NCI-H510A (cell line): ENCODE data around the gene RAB2B.
"Not testable (repeated sequence)": the region's sequence is repeated elsewhere in the genome, so short reads cannot be mapped to it uniquely, and the experiment has no call there.

Experiments
- DNase-seq: peaks from one replicate; lab custom pipeline; 2025; lab: John Stamatoyannopoulos, UW

Gene RAB2B

DNA sequence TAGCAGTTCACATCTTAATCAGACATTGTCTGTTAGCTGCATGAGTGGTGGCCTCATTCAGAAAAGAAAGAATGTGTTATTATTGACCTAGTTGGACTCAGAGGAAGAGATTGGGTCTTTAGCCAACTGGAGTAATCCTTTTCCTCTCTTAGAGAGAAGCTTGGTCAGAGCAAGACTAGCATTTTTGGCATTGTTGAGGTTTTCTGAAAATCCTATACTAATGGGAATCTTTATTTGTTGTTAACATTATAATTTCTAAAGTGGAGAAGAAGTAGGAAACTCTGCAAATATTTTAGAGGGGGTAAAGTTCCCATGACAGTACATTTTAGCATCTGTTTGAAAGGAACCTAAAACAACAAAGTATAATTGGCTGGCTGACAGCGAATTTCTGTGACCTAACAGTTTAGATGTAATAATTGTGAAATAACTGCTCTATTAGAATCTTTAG lies 9.9 kb upstream of the RAB2B start:
- DNase-seq, result no peak

DNA sequence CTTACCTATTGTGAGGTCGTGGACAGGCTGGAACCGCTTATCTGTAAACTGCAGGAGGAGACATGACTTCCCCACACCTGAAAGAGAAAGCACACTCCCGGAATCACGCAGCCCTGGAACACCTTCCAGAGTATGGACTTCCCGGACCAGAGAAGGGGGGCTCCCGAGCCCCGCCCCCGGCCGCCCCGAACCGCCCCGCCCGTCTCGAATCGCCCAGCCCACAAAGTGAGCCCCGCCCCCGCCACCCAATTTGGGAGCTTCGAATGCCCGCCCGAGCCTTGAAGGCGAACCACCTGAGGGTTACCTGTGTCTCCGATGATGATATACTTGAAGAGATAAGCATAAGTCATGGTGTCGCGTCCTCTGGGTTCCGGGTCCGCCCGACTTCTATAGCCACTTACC lies 235 bp downstream of the RAB2B start:
- DNase-seq, result no peak

DNA sequence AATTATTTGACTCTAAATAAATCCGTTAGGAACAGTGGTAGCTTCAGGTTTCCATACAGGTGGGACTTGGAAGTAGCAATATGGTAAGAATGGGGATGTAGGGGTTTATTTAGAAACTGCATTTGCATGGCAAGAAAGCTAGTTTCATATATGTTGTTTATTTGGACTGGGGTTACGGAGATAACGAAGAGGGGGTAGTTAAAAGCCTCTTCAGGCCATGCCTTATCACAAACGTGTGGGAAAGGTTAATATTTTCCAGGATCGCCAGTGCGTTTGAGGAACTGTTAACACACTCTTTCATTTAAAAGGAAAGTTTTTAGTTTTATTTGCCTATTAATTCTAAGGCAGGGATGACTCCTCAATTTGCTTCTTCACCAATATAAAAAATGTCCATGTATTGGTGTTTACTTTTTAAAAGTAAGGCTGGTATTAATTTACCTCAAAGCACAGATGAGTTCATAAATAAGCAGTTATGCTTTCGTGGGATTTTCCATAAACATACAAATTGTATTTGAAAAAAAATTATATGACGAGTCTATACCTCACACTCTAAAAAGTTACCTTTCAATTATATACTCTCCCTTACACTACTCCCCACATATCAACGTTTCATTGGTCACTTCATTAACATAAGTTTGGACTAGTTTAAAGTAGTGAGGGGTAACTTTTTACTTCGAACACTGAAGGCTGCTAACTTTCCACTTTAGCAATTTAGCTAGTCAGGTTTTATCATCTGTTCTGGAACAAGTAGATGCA lies 814 bp downstream of the RAB2B start:
- DNase-seq, result peak; percentile 7

DNA sequence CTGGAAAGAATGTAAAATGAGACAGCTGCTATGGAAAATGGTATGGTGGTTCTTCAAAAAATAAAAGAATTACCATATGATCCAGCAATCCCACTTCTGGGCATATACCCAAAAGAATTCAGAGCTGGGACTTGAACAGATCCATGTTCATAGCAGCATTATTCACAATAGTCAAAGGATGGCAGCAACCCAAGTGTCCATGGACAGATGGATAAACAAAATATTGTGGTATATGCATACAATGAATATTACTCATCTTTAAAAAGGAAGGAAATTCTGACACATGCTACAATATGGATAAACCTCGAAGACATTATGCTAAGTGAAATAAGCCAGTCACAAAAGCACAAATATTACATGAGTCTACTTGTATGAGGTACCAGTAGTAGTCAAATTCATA lies 9.1 kb downstream of the RAB2B start:
- DNase-seq, result no peak

DNA sequence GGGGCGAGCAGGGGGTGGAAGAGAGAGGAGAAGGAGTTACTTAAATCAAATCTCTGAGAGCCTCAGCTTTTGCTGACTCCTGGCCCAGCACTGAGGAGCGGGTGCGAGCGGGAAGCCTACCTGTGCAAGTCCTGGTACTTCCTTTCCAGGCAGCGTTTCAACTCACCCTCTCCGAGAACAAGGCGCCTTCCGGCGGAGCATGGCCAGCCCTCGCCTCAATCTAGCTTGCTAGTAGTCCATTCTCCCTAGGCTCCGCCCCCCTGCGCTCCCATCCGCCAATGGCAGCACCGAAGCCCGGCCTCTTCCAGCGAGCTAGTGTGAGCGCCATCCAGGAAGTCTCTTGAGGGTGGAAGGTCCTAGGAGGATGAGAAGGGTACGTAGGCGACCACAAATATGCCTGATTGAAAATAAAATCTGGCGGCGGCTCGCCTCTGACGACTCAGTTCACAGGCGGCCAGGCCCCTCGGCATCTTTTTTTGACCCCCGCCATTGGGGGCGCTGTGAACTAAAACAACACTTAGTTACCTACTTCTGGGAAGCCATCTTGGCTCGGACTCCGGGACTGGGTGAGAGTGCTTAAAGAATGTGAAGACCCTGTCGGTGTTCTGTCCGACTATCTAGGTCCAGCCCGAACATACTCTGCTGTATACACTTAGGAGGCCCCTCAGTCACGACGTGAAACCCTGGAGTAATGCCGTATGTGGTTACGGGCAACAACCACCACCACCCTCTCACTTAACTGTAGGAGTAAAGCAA lies 20.7 kb downstream of the RAB2B start, which contains the start of gene CHD8:
Gene CHD8 (minus strand): TSS at position 212 of the 756 bp plus-strand sequence. CDS start 24,480 bp downstream, outside the sequence.
- DNase-seq, result peak; percentile 99

DNA sequence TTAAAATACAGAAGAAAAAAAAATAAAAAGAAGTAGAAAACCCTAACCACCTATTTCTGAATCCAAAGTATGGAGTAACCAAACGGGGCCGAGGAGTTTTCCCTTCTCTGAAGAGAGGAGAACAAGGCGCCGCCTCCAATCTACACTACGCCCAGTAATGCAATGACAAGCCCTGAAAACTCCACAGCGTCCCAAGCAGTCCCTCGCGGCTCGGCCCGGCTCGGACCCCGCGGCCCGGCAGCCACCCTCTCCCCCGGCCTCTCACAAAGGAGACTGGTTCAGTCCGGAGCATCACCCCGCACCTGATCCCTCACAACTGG lies 21.2 kb downstream of the RAB2B start:
- peak; percentile 21 for DNase-seq

DNA sequence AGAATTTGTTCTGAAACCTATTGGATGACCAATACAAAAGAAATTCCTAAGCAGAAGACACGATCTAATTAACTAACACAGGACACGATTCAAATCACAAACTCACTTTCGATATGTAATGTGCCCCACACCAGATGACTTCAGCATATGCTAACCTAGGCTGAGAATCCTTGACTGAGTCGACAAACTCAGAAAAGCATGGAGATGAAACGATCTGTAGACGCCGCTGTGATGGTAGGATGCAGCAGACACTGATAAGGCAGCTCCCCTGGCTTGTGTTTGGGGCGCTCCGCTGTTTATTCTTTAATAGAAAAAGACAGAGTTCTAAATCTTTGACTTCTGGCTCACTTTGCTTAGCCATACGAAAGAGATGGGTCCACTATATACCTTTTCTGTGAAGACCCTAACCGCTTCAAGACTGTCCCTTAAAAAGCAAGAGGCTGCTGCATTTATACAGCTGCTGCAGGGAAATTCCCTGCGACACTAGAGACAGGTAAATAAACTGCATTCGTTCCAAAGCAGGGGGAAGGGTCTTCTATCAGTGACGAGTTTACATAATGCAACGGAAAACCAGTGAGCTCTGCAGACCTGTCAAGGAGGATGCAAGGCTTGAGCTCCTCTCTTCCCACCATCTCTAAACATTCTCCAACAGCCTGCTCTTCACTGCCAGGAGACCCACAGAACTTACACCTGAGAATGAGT lies 21.8 kb downstream of the RAB2B start:
- peak; percentile 14 for DNase-seq

DNA sequence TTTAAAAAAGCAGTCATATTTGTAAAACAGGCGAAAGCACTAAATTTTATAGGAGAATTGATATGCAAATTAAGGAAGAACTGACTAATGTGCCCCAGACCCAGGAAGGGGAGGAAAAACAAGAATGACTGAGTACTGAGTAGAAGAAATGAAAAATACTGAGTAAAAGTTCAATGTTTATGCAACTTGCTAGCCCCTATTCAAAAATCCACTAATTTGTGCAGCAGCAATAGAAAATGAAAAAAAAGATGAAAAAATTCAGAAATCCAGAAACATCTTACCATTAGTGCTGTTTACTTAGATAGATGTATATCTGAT lies 26.9 kb downstream of the RAB2B start:
- no peak for DNase-seq

DNA sequence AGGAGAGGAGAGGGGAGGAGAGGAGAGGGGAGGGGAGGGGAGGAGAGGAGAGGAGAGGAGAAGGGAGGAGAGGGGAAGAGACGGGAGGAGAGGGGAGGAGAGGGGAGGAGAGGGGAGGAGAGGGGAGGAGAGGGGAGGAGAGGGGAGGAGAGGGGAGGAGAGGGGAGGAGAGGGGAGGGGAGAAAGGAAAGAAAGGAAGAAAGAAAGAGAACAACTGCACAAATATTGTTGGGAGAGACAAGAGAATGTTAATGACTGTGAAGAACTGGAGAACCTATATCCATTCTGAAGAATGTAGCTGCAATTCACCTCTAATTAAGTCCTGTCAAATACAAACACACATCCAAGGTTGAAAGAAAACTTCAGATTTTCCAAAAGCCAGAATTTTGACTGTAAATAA lies 34.1 kb downstream of the RAB2B start:
- not testable (repeated sequence) for DNase-seq

DNA sequence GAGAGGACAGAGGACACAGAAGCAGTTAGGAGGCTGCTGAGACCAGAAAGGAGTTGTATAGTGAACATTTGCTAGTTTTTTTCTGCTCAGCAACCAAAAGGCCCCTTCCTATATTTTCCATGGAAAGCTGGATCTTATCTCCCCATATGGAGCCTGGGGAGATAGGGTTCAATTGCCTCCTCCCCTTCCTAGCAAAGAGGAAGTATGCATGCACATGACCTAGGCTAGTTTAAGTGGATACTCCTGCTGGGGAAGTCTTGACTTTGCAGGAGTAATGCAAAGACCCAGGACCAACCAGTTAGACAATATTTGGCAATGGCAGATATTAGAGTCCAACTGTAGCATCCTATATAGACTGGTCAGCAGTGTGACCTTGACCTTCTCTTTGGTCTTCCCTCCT lies 35.9 kb downstream of the RAB2B start:
- DNase-seq, result no peak

DNA sequence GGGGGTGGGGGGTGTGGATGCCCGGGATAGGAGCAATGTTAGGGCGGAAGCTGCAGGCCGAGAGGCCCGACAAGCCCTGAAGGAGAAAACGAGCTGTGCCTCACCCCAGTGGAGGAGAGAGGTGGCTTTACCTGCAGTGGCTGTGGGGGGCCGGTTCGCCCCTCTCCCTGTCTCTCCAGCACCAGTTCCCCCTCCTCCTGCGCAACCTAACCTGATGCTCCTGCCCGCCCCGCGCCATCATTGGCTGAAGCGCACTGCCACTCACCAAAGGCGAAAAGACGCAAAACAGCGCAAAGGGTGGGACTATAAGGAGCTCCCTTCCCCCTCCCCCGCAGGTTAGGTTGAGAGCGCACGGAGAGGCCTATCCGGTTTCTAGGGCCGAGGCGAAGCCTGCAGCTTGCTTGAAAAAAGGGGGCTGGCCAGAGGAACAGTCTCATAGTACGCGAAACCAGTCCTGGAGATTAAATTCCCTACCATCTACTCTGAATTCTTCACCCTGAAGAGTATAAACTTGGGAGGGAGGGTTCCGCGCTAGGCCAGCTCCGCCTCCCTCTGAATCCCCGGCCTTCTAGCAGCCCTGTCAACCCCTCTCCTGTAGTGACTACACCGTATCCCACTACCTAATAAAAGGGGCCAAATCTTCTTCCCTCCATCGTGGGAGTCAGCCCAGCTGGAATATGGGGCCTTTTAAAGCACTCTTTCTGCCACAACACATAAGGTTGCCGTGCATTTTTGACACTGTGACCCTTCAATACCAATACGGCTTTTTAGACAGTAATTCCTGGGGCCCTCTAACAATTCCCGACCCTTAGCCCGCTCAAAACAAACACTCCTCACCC lies 39.5 kb downstream of the RAB2B start:
- peak; percentile 98 for DNase-seq

DNA sequence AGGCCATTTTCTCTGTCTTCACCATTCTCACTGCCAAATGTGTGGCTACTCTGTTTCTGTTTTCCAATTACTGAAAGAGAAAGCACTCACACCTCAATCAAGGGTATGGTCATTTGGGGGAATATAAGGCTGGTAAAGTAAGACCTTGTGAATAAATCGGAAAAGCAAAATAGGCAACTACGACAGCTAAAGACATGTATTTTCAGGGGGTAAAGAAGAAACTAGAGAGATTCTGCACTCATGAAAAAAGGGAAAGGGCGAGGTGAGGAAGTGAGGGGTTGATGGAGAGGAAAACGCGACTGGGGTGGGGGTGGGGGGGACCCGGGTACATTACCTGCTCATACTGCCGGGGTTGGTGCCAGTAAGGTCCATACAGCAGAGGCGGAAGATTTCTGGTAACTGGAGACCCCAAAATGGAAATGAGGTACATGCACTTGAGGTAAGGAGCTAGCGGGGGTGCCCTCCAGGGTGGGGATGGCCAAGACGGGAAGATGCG lies 40.1 kb downstream of the RAB2B start:
- no peak for DNase-seq

DNA sequence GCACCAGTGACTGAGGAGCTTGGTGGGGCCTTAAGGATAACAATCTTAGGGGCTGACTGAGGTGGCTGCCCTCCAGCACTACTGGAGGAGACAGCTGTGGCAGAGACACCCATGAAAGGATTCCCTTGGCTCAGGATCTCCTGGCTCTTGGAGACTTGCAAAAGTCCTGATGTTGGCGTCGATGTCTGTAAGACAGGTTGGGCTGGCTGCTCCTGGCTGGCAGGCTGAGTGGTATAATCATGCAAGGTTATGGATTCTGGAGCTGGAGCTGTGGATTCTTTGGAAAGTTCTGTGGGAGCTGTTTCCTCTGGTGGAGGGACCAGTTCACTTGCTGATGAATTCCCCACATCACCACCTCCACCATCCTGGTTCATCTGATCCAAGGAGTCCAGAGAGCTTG lies 45.6 kb downstream of the RAB2B start:
- no peak for DNase-seq

DNA sequence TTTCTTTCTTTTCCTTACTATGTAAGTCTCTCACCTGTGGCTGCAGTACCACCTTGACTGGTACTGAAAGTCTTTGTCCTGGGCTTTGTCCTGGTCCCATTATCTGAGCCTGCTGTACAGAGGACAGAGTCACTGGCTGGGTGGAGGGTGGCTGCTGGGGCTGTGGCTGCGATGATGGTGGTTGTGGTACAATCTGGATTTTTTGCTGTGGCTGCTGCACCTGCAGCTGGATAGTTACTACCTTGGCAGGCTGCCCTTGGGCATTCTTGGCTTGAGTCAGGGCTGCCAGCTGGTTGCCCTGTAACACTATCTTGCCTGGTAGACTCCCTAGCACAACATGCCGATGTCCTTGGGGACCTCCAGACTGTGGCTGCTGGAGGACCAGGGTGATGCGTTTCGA lies 47.8 kb downstream of the RAB2B start:
- no peak for DNase-seq

DNA sequence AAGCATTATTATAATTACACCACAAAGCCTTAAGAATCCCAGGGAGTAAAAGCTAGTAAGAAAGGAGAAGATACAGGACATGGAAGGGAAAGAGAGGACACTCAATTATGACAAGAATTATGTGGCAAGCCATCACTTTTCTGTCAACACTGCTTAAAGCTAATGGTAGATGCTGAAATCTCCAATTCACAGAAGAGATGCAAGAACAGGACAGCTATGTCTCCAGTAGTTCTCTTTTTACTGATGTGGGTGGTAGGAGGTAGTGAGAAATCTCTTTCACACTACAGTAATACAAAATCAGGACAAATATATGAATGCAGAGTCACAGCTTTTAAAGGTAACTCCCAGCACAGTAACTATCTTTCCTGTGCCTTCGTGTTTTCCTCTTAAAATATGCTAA lies 50.1 kb downstream of the RAB2B start:
- DNase-seq, result no peak

DNA sequence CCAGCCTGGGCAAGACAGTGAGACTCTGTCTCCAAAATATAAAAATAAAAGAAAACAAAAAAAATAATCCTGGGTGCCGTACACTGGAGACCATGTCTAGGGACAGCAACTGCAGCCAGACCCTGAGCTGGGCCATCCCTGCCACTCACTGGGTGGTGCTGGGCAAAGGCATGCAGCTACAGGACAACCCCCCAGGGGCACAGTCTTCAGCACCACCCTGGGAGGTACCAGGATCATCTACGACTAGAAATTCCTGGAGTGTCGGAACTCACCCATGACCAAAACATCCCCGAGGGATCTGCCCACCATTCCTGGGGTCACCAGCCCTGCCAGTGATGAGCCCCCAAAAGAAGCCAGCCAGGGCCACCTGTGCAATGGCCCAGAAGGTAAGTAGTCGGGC lies 57.2 kb downstream of the RAB2B start:
- DNase-seq, result no peak

DNA sequence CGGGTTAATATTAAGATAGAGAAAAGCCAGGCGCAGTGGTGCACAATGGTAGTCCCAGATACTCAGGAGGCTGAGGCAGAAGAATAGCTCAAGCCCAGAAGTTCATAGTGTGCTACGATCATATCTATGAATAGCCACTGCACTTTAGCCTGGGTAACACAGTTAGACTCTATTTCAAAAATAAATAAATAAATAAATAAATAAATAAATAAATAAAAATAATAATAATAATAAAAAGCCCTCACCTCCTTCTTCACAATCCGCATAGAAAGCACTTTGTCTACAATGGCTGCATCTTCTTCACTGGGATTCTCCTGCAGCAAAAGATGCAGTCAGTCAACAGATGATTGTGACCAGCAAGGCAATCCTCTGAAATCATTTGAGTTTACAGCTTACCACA lies 61.4 kb downstream of the RAB2B start:
- no peak for DNase-seq

DNA sequence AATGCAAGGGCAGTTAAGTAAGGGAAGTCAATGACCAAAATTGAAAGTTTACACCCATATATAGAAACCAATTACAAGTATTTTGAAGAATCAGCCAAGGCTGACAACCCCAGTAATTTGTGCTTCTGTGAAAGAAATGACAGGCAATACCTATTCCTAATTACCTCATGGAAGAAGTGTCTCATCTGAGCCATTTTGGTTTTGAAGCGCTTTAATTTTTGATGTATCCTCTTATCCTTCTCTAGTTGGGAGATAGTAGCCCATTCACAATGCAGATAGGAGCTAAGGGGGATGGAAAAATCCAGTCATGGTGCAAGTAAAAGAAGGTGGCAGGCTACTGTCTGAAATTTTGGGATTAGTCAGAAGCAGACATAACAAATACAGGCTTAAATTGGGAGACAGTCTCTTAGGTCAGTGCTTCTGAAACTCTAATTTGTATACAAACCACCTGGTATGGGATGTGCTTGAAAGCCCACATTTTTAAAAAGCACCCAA lies 62.6 kb downstream of the RAB2B start:
- DNase-seq, result no peak
